ENCODE measurements around the gene NPFFR1. TPM values are rescaled to one million over a fixed set of nuclear protein-coding genes. Genes with fewer than 3 reads are reported as not detected.

The NPFFR1 gene
- total and polyA plus RNA-seq, 4 donors, result under 0.01 TPM; not detected in 3

DNA sequence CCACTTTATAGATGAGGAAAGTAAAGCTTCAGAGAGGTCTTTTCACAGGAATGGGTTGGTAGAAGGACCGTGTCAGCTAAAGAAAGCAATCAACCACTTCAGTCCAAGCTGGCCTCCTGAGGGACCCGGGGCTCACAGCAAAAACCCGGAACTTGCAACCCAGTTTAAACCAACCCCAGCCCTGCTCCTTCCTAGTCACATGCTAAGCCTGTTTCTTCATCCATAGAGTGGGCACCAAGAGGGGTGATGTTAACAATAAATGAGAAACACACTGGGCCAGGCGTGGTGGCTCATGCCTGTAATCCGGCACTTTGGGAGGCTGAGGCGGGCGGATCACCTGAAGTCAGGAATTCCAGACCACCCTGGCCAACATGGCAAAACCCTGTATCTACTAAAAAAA lies 12.1 kb upstream of the NPFFR1 start:
- TF ChIP-seq EGR1 (IDR thresholded peaks at IDR 0.05; ENCODE audit: low read depth in 2 of 2) (no peak), RAD21 (IDR thresholded peaks at IDR 0.05) (no peak), HNF4A (conservative IDR thresholded peaks at IDR 0.05) (no peak), RXRA (IDR thresholded peaks at IDR 0.05) (no peak)
- Histone ChIP-seq H3K9ac (ENCODE audit: low read depth in 1 of 2, low read length in 2 of 2) (no peak overlapping the region), H3K4me3 (ENCODE audit: low read depth in 1 of 3, low read length in 3 of 3) (no peak overlapping the region), H3K27me3 (ENCODE audit: control insufficient read depth in 4 of 4, insufficient read depth in 4 of 4, low read length in 3 of 4) (no peaks in the 10 kb centered on the region), H3K27ac (ENCODE audit: low read depth in 1 of 2, low read length in 2 of 2) (no peak overlapping the region), H3K9me3 (ENCODE audit: control insufficient read depth in 4 of 4, low read length in 3 of 4) (no peaks in the 10 kb centered on the region), H3K36me3 (ENCODE audit: control insufficient read depth in 4 of 4, insufficient read depth in 3 of 4, low read depth in 1 of 4, low read length in 3 of 4) (peaks cover 0 to 14% (median 8%) of the 10 kb centered on the region in 4 donors), H3K4me1 (ENCODE audit: control insufficient read depth in 4 of 4, insufficient read depth in 4 of 4, low read length in 3 of 4) (no peaks in the 10 kb centered on the region)
- DNase-seq (ENCODE audit: low spot score), result no peak
- WGBS, result 92% methylated on average over 7 of the region's 7 CpGs

DNA sequence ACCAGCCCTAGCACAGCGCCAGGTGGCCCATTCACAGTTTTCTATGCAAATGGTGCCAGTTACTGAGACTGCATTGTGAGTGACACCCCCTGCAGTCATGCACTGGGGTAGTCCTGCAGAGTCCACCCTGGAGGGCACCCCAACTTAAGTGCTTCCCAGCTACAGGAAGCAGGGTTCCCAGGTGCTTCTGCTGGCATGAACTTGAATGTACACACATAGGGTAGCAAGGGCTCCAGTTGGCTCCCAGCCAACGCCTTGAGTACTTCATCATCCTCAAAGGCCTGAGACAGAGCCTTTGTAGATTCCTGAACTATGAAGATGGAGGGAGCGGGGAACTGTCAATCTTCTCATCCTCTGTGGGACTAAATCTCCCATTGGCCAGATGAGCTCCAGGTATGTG lies 11.5 kb upstream of the NPFFR1 start:
- DNase-seq (ENCODE audit: low spot score), result no peak
- TF ChIP-seq, protein P1, sequence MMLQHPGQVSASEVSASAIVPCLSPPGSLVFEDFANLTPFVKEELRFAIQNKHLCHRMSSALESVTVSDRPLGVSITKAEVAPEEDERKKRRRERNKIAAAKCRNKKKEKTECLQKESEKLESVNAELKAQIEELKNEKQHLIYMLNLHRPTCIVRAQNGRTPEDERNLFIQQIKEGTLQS (IDR thresholded peaks at IDR 0.05), result no peak
- no peak for TF ChIP-seq YY1 (IDR thresholded peaks at IDR 0.05)
- TF ChIP-seq RXRA (IDR thresholded peaks at IDR 0.05), result no peak
- no peak for TF ChIP-seq RAD21 (IDR thresholded peaks at IDR 0.05)
- TF ChIP-seq HNF4A (conservative IDR thresholded peaks at IDR 0.05), result no peak
- no peak for TF ChIP-seq TAF1 (conservative IDR thresholded peaks at IDR 0.05)
- TF ChIP-seq SP1 (IDR thresholded peaks at IDR 0.05), result no peak
- no peak for TF ChIP-seq FOXA2 (IDR thresholded peaks at IDR 0.05)
- no peak for TF ChIP-seq NR2F2 (IDR thresholded peaks at IDR 0.05)
- TF ChIP-seq GABPA (IDR thresholded peaks at IDR 0.05 in 1 of 2, conservative IDR thresholded peaks at IDR 0.05 in 1 of 2), result no peak
- TF ChIP-seq, protein P2, sequence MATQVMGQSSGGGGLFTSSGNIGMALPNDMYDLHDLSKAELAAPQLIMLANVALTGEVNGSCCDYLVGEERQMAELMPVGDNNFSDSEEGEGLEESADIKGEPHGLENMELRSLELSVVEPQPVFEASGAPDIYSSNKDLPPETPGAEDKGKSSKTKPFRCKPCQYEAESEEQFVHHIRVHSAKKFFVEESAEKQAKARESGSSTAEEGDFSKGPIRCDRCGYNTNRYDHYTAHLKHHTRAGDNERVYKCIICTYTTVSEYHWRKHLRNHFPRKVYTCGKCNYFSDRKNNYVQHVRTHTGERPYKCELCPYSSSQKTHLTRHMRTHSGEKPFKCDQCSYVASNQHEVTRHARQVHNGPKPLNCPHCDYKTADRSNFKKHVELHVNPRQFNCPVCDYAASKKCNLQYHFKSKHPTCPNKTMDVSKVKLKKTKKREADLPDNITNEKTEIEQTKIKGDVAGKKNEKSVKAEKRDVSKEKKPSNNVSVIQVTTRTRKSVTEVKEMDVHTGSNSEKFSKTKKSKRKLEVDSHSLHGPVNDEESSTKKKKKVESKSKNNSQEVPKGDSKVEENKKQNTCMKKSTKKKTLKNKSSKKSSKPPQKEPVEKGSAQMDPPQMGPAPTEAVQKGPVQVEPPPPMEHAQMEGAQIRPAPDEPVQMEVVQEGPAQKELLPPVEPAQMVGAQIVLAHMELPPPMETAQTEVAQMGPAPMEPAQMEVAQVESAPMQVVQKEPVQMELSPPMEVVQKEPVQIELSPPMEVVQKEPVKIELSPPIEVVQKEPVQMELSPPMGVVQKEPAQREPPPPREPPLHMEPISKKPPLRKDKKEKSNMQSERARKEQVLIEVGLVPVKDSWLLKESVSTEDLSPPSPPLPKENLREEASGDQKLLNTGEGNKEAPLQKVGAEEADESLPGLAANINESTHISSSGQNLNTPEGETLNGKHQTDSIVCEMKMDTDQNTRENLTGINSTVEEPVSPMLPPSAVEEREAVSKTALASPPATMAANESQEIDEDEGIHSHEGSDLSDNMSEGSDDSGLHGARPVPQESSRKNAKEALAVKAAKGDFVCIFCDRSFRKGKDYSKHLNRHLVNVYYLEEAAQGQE (IDR thresholded peaks at IDR 0.05), result no peak
- no peak overlapping the region for H3K4me3 ChIP-seq (ENCODE audit: low read depth in 1 of 3, low read length in 3 of 3)
- H3K36me3 ChIP-seq (ENCODE audit: control insufficient read depth in 4 of 4, insufficient read depth in 3 of 4, low read depth in 1 of 4, low read length in 3 of 4), result peaks cover 0 to 11% (median 7%) of the 10 kb centered on the region in 4 donors
- 90% methylated on average over 3 of the region's 3 CpGs for WGBS
- H3K27me3 ChIP-seq (ENCODE audit: control insufficient read depth in 4 of 4, insufficient read depth in 4 of 4, low read length in 3 of 4), result no peaks in the 10 kb centered on the region
- H3K9ac ChIP-seq (ENCODE audit: low read depth in 1 of 2, low read length in 2 of 2), result no peak overlapping the region
- H3K9me3 ChIP-seq (ENCODE audit: control insufficient read depth in 4 of 4, low read length in 3 of 4), result no peaks in the 10 kb centered on the region
- no peak overlapping the region for H3K27ac ChIP-seq (ENCODE audit: low read depth in 1 of 2, low read length in 2 of 2)
- H3K4me1 ChIP-seq (ENCODE audit: control insufficient read depth in 4 of 4, insufficient read depth in 4 of 4, low read length in 3 of 4), result no peaks in the 10 kb centered on the region

DNA sequence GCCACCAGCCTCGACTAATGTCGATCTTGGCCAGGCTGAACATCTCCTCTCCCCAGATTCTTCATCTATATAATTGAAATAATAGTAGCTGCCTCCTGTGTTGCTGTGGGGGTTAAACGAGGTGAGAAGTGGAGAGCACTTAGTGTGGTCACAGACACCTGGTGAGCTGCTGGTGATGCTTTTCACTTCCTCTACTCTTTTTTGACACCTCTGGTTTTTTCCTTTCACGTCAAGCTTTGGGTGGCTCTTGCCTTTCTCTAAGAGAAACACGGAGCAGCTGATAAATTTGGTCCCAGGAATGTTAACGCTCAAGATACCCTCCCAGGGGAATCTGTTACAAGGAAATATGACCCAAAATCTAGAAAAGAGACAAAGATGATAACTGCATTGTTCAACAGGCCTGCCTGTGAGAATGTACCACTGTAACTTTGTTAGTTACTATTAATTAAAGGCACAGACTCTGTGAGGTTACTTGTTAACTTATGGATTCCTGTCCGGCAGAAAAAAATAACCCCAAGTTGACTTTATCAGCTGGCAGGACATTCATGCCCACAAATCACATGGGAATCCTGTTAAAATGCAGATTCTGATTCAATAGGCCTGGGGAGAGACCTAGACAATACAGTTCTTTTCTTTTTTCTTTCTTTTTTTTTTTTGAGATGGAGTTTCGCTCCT lies 9.5 kb upstream of the NPFFR1 start:
- Histone ChIP-seq H3K27ac (ENCODE audit: low read depth in 1 of 2, low read length in 2 of 2) (no peak overlapping the region), H3K27me3 (ENCODE audit: control insufficient read depth in 4 of 4, insufficient read depth in 4 of 4, low read length in 3 of 4) (no peaks in the 10 kb centered on the region), H3K9ac (ENCODE audit: low read depth in 1 of 2, low read length in 2 of 2) (no peak overlapping the region), H3K9me3 (ENCODE audit: control insufficient read depth in 4 of 4, low read length in 3 of 4) (no peaks in the 10 kb centered on the region), H3K36me3 (ENCODE audit: control insufficient read depth in 4 of 4, insufficient read depth in 3 of 4, low read depth in 1 of 4, low read length in 3 of 4) (no peaks in the 10 kb centered on the region), H3K4me3 (ENCODE audit: low read depth in 1 of 3, low read length in 3 of 3) (no peak overlapping the region), H3K4me1 (ENCODE audit: control insufficient read depth in 4 of 4, insufficient read depth in 4 of 4, low read length in 3 of 4) (no peaks in the 10 kb centered on the region)
- WGBS, result 73% methylated on average over 8 of the region's 8 CpGs
- TF ChIP-seq, protein P2 (IDR thresholded peaks at IDR 0.05), result no peak
- TF ChIP-seq TAF1 (conservative IDR thresholded peaks at IDR 0.05), result no peak
- TF ChIP-seq JUND (IDR thresholded peaks at IDR 0.05), result no peak
- no peak for TF ChIP-seq SP1 (IDR thresholded peaks at IDR 0.05)
- TF ChIP-seq YY1 (IDR thresholded peaks at IDR 0.05), result no peak
- TF ChIP-seq HNF4A (conservative IDR thresholded peaks at IDR 0.05), result no peak
- DNase-seq (ENCODE audit: low spot score), result no peak
